GM21529 (cell line): ENCODE measurements around the gene INTS1.
"Not testable (repeated sequence)": the region's sequence is repeated elsewhere in the genome, so short reads cannot be mapped to it uniquely, and the experiment has no call there.

Source experiments
- ATAC-seq: cut with Tn5 transposase; IDR thresholded peaks from one replicate; pipeline ENCODE4 v1.9.1; 2021; ENCODE audit not compliant: unreplicated experiment

The INTS1 gene

DNA sequence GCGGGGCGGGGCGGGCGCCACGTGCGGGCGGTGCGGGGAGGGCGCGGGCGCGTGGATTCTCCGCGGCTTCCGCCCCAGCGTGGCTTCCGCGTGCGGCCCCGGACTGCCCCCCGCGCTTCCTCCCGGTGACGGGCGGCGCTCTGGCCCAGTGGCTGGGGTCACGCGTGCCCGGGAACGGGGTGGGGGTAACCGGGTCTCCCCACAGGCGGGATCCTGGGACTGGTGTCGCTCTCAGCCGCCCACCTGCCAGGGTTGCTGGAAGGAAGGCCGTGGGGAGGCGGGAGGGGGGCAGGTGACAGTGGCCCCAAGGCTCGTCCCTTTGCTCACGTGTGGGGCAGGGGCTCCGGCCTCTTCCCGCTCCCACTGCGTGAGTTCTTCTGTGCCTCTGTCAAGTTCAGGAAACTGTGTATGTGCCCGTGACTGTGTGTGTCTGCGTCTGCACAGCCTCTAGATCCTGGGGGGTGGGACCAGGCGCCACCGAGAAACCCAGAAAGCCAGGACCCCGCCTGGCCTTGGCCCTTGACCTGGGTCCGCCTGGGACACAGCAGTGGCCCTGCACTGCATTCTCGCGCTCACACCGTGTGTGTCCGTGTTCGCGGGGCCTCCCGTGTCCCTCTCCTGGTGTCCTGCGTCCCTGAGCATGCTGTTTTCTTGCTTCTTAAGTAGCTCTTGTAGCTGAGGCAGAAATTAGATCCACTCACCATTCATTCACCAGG is 27.2 kb upstream of the INTS1 start:
- no peak for ATAC-seq

- ATAC-seq, result no peak
Observed at GRCh38 chr7:1530946-1531262, 26.7 kb upstream of the INTS1 start.

DNA sequence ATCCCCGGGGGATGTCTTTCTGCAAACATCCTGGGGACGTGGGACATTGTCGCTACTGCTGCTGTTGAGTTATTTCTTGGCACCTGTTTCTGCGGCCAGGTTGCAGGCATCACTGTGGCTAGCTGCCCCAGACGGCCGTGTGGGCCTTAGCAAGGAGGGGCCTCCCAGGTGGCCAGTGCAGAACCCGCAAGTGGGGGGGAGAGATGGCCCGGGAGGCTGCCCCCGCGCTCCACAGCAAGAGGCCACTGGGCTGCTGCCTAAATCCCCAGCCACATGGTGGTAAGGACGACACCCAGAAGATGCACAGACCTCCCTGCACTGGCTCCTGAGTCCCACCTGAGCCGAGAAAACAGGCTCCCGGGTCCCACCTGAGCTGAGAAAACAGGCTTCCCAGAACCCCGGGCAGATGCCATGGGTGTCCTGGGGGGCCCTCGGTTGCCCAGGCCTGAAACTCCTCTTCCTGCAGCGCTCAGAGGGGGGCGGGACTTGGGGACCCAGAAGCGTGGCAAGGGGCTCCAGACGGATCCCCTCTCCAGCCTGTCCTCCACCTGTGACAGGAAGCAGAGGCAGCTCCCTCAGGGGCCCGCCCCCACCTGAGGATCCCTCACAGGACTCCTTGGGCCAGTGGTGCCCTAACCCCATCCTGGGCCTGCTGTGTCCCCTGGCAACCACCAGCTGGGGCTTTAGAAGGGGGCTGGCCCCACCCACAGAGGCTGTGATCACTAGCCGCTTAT is 25.4 kb upstream of the INTS1 start:
- no peak for ATAC-seq

DNA sequence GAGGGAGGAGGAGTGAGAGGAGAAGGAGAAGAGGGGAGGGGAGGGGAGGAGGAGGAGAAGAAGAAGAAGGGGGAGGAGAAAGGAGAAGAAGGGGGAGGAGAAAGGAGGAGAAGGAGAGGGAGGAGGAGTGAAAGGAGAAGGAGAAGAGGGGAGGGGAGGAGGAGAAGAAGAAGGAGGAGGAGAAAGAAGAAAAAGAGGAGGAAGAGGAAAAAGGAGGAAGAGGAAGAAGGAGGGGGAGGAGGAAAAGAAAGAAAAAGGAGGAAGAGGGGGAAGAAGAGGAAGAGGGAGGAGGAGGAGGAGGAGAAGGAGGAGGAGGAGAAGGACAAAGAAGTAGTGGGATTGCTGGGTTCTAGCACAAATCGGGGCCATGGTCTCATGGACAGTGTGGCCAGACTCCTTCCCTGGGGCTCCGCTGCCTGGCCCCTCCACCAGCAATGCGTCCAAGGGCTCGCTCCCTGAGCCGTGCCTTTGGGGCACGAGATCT is 22.1 kb upstream of the INTS1 start:
- no peak for ATAC-seq

- ATAC-seq, result no peak
Observed at GRCh38 chr7:1525409-1525808, 21.2 kb upstream of the INTS1 start.

DNA sequence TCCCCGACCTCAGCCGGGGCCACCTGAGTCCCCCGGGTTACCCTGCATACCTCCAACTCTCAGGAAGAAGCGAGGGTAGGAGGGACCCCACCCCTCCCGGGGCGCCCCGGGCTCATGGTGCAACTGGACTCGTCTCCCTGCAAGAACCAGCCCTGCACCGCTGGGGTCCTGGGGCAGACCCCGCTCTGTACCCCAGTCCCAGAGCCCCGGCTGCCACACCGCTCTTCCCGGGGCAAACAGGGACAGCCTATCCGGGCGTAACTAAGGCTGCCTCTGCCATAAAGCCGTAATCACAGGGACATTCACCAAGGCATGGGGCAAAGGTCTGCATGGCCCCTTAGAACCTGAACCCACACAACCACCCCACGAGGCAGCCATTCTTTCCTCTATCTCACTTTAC is 19.7 kb upstream of the INTS1 start:
- no peak for ATAC-seq

DNA sequence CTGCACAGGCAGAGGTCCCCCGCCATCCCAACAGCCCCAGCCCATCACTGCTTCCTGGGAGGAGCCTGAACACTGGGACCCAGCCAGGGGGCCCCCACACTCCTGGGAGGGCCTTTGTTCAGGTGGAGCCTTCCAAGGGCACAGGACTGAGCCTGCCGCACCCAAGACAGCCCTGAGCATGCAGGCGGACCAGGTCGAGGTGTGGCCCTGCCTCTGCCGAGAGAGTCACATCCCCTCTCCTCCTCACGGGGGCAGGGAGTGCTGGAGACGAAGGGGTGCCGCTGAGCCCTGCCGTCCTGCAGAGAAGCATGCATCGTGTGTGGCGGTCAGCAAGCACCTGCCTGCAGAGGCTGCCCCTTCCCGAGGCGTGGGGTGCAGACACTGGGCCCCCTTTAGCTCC is 19.0 kb upstream of the INTS1 start:
- ATAC-seq, result no peak

- no peak for ATAC-seq
Observed at GRCh38 chr7:1521456-1521855, 17.3 kb upstream of the INTS1 start.

DNA sequence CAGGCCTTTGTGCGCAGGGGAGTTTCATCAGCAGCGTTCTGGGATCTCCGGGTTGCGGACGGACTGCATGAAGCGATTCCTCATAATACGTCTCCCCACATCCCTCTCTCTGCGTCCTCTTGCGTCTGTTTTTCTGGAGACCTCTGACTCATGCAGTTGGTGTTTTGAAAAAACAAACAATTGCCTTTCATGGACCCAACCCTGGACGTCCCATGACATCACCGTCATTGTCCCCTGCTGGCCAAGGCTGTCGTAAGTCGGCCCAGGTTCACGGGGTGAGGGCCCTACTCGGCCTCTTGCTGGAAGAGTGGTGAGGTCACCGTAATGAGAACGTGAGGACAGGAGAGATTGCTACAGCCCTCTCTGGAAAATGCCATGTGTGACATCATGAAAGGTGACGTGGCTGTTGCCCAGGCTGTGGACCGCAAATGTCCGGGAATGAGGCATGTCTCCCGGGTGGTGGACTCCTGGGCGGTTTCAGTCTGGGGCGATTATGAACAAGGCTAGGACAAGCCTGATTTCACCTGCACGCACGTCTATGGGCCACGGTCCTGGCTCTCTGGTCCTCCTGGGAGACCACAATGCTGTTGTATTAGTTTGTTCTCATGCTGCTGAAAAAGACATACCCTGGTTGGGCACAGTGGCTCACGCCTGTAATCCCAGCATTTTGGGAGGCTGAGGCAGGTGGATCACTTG is 16.5 kb upstream of the INTS1 start:
- no peak for ATAC-seq

DNA sequence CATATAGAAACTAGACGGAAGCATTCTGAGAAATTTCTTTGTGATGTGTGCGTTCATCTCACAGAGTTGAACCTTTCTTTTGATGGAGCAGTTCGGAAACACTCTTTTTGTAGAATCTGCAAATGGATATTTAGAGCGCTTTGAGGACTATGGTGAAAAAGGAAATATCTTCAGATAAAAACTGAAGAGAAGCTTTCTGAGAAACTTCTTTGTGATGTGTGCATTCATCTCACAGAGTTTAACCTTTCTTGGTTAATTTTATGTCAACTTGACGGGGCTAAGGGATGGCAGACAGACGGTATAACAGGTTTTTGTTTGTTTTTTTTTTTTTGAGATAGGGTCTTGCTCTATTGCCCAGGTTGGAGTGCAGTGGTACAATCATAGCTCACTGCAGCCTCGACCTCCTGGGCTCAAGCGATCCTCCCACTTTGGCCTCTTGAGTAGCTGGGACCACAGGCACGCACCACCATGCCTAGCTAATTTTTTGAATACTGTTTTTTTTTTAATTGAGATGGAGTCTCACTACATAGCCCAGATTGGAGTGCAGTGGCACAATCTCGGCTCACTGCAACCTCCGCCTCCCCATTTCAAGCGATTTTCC is 15.2 kb upstream of the INTS1 start:
- ATAC-seq, result not testable (repeated sequence)

- ATAC-seq, result no peak
Observed at GRCh38 chr7:1516586-1517251, 12.5 kb upstream of the INTS1 start.

DNA sequence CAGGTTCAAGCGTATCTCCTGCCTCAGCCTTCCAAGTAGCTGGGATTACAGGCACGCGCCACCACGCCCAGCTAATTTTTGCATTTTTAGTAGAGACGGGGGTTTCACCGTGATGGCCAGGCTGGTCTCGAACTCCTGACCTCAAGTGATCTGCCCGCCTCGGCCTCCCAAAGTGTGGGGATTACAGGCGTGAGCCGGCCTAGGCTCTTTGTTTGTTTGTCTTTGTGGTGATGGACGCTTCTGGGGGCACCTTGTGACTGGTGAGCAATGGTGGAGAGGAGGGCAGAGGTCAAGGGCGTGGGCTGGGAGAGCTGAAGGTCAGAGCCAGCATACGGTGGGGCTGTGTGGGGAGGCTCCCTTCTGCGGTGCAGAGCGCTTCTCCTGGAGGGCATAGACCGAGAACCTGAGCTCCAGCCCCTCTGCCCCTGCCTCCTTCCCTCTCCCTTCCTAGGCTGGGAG is 11.3 kb upstream of the INTS1 start:
- ATAC-seq, result not testable (repeated sequence)

DNA sequence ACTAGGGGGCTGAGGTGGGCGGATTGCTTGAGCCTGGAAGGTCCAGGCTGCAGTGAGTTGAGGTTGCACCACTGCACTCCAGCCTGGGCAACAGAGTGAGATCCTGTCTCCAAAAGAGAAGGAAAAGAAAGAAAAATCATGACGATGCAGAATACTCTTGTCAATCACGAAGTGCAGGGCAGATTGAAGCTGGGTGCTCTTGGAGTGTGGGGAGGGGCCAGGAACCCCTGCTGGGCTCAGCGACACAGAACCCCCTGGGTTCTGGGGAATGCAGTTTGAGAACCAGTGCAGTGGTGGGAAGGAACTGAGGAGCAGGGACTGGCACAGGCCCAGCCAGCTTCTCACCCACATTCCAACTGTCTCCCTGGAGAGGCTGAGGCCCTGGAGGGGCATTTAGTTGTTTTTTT is 10.8 kb upstream of the INTS1 start:
- ATAC-seq, result no peak

DNA sequence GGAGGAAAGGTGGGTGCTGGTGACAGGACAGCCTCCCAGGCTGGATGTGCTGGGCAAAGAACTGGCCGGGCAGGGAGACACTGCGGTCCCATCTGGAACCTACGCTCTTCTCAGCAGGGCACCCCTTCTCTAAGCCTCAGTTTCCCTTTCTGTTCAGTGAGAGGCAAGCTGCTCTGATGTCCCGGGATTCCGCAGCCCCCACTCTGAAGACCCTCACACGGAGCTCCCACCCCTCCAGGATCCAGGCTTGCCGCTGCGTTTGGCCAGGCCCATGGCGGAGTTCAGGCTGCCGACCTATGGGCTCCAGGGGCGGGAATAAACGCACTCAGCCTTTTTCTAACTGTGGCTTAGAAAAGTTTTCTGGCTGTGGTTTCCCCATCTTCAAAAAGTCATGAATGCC is 10.2 kb upstream of the INTS1 start:
- ATAC-seq, result no peak

DNA sequence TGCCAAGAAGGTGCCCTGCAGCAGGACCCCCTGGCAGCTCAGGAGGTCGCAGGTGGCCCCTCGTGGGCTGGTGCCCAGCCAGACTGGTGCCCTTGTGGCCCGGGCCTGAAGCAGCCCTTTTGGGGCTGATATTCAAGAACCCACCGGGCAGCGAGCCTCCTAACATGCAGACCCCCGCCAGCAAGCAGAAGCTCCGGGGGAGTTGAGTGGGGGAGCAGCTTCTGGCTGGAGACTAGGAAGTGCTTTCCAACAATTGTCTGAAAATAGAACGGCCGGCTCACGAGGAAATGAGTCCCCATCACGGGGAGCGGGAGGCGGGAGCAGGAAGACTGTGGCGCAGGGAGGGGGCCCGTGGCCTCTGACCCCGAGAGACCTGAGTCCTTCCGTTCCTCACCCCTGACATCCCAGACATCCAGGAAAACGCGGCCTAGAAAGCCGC is 9.5 kb upstream of the INTS1 start:
- ATAC-seq, result no peak

DNA sequence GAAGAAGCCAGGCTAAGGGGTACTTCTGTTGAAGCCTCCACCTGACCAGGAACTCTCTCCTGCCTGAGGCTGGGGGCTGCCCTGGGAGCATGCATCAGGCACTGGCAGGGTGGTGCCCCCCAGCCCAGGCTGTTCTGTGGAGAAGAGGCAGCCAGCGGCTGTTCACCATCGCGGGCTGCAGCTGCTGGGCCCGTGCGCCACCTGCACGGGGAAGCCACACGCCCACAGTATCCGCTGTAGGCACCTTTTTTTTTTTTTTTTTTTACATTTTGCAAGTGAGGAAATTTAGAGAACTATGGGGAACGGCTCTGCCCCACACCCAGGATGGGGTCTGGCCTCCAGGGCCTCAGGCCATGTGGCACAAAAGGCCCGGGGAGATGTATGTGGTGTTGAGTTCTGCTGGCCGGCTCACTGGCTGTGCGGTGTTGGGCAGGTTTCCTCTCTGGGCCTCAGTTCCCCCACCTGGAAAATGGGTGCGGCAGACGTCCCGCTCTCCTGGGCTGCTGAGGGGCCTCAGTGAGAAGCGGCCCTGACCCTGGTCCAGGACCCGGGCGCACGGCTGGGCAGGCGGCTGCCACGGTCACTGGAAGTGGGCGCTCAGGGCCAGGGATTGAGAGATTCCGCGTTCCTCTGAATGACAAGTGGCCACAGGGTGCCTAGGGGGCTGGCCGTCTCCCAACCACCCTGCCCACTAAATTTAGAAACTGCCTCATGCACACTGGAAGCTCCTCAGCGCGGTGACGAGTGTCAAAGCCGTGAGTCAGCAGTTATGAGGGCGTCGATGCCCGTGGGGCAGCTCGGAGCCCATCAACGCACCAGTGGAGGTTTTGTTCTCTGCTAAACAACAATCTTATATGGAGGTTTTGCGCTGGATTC is 8.8 kb upstream of the INTS1 start:
- peak; percentile 58 for ATAC-seq

DNA sequence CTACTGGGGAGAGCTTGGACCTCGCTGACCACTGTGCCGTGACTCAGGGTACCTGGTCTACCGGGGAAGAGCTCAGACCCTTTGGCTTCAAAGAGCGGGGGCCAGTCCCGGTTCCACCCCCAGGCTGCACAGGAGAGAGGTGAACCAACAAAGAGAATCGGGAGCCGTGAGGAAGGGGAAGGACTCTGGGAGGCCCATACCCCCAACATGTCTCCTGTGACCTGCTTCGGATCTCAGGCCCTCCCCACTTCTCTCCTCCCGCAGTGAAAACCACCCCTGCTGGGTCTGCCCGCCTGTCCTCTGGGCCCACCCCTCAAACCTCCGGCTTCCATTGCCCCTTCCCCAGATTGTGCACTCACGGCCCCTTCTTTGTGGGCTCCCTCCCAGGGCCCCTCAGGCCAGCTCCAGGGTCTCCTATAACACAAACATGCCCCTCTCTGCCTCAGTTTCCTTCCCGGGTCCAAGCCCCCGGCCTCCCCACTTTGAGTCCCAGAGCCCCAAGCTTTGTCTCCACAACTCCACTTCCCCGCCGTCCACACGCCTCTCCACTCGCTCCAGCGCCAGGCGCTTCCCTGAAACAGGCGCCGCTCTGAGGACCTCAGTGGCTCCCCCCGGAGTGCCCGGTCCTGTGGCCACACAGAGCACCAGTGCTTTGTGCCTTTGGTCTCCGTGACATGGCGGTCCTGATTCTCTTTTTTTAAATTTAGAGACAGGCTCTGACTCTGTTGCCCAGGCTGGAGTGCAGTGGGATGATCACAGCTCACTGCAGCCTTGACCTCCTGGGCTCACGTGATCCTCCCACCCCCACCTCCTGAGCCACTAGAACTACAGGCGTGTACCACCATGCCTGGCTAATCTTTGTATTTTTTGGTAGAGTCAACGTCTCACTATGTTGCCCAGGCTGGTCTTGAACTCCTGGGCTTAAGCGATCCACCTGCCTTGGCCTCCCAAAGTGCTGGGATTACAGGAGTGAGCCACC is 7.5 kb upstream of the INTS1 start:
- ATAC-seq, result no peak

- no peak for ATAC-seq
Observed at GRCh38 chr7:1510780-1511154, 6.6 kb upstream of the INTS1 start.

DNA sequence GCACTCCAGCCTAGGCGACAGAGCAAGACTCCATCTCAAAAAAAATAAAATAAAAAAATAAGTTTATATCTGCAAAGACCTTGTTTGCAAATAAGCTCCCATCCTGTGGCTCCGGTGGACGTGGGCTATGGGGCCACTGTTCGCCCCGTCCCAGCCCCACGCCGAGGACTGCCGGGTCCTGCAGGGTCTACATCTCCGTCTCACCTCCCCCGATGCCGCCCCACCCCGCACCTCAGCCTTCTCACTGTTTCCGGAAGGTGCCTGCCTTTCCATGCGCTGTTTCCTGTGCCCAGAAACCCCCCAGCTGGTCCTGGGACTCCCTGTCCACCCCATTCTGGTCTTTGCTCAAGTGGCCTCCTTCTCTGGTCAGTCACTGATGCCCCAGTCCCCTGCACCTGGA is 5.0 kb upstream of the INTS1 start:
- no peak for ATAC-seq
